HCEC 1CT (cell line): Measurements from ENCODE around the gene SLC10A4.

Experiments used
- DNase-seq: peaks from one replicate; pipeline ENCODE4 v3.0.0-alpha.2; 2017

Gene SLC10A4

DNA sequence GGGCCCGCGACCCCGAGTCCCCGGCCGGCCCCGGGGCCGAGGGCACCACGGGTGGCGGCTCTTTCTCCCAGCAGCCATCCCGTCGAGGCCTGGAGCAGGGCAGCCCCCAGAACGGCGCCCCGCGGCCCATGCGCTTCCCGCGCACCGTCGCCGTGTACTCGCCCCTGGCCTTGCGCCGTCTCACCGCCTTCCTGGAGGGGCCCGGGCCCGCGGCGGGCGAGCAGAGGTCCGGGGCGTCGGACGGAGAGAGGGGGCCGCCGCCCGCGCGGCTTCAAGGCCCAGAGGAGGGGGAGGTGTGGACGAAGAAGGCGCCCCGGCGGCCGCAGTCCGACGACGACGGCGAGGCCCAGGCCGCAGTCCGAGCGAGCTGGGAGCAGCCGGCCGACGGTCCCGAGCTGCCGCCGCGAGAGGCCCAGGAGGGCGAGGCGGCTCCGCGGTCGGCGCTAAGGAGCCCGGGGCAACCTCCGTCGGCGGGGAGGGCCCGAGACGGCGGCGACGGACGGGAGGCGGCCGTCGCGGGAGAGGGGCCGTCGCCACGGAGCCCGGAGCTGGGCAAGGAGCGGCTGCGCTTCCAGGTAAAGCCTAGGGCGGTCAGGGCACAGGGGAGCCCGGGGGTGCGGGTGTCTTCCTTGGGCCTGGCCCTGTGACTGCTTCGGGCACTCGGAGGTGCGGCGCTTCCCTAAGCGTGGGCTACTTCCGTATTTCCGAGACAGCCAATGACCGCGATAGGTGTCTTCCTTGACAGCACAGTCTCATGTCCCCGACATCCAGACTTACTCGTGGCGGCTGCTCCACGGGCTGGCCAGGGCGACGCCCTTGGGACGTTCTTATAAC is 7.8 kb downstream of the SLC10A4 start:
- DNase-seq, result no peak

DNA sequence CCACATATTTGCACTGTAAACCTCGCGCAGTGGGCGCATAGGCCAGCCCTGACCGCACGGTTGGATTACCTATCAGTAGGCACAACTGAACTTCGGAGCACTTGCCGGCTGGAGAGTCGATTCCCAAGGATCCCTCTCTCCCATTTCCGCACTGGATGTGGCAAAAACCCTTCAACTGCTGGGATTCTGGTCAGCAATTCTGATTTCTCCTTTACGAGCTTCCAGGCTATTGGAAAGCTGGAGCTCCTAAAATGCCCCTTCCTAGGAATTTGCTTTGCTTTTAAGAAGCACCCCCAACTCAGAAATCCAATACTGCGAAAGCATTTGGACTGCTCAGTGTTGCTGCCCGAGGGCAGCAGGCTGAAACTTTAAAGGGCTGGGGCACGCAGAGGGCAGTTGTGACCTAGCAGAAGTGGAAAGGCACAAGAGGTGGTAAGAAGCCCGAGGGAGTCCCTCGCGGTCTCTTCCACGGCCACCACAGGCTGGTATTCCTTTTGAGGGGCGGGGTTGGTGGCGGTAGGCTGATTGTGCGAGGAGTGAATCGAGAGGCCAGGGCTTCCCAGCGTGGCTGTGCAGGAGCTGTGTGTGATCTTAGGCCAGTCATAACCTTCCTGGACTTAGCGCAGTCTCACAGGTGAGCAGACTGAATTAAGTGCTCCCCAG is 8.5 kb downstream of the SLC10A4 start:
- DNase-seq, result no peak

DNA sequence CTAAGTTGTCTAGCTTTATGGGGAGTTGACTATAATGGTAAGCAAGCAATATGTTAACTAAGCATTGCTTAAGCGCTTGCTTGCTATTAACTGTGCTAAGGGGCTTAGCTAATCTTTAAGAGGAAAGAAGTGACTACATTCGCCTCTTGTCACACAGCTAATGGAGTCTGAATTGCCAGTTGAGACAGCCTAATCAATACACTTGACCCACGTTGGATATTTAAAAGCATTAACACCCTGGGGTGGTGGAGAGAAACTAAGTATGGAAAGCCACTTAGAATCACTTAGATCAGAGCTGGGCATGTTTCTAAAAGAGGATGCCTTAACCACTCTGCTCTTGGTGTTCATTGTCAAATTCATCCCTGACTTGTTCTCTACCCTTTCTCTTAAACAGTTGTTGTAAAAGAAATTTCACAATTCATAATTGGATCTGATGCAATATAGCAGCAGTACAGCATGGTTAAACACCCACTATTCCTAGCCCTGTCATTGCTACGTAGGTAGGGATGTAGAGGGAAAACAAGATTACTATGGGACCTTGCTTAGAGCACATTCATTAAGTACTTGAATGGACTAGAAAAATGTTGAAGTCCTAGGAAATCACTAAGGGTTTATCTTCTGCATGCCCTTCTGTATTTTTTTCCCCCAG is 10.4 kb downstream of the SLC10A4 start:
- DNase-seq, result no peak

DNA sequence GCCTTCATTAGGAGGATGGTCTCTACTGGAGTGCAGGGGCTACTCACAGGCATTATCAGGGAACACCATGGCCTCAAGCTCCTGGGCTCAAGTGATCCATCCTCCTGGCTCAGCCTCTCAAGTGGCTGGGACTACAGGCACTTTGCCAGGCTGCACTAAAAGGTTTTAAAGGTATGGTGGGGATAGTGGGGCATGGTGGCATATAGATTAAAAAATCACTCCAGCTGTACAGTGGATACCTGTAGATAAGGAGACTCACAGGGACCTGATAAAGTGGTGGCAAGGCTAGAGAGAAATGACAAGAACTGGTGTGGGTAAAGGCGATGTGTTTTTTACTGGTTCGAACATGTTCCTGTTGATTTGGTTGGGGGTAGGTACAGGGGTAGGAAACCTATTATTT is 12.8 kb downstream of the SLC10A4 start:
- DNase-seq, result no peak

DNA sequence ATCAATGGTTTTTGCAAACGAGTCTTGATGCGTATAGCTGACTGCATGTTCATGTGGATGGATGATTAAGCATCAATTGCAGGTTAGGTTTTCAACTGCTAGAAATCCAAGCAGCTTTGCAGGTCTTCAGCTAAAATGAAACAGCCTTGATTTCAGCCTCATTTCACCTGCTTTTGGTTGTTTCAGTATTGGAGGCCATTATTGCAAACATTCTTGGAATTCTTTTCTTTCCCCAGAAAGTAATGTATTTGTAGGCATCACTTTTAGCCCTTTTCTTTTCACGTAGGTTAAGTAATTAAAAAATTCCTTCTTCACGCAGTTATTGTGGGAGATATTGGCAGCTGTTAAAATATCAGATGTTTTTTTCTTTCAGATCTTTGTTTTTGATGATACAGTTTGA is 15.8 kb downstream of the SLC10A4 start:
- DNase-seq, result no peak

DNA sequence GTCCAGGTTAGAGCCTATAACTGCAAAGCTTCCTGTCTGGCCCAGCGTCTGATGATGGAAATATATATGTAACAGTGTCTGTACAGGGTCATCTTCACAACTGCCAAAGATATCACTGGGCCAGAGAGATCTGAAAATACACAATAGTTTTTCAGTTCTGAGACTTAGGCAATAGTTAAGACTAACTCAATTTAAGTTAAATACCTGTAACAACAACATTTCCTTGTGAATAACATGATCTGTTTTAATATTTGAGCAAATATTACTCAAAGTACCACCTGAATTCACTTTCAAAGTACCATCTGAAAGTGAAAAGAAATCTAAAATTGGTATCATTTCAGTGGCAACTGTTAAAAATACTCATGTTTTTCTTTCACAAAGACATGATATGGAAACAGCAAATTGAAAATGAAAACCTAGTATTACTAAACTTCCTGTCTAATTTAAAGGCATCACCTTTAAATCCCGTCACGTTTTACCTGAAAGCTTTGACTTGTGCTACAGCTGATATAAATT is 16.5 kb downstream of the SLC10A4 start:
- DNase-seq, result no peak

DNA sequence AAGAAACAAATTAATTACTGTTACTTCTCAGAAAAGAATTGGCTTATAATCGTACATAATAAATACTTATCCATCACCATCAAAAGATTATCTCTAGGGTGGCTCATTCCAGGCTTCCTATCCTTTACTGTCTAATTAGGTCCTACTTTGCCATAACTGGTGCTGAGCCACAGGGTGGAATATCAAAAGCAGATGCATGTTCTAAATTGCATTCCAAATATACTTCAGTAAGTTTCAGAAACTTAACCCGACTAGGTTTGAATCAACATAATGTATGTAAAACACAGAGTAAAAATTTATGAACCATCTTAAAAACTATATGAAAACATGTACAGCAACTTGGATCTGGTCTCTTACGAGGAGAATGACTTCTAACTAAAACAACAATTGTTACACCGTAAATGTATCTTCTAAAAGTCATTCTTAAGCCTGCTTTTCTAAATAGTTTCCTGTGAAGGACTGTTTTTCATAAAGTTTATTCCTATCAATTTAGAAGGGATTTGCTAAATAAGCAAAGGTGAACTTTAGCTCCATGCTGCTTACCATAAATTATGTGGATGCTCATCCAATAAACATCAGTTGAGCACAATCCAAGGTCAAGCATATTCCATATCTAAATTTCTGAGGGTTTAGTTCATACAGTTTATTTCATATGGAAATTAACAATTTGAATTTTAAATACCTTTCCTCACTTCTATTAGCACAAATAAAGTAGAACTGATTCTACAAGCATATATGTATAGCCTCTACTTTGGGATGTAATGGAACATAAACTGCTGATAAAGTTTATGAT is 20.3 kb downstream of the SLC10A4 start:
- DNase-seq, result no peak

DNA sequence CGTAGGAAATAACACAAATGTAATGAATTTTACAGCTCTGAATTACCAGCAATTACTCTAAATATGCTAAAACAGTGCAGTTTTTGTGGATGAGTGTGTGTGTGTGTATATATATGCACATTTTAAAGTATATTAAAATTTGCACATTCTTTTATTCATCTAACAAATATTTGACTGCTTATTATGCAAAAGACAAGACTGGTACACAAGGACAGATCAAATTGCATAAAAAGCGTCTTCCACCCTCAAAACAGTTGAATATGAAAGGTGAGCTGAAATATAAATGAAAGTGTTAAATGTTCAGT is 20.8 kb downstream of the SLC10A4 start:
- DNase-seq, result no peak

DNA sequence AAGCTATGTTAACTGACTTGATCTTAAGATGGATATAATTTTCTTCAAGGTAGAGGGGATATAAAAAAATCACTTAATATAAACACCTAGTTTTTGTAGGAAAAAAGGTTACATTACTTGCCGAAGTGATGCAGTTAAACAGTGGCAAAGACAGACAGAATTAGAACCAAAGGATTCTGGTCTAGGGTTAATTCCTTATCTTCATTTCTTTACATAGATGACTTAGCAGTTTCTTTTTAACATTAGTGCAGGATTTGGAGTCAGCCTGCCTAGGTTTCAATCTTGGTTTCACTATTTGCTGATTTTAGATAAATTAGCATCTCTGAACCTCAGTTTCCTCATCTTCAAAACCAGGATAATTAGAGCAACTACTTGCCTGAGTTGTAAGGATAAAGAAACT is 21.2 kb downstream of the SLC10A4 start:
- DNase-seq, result no peak

DNA sequence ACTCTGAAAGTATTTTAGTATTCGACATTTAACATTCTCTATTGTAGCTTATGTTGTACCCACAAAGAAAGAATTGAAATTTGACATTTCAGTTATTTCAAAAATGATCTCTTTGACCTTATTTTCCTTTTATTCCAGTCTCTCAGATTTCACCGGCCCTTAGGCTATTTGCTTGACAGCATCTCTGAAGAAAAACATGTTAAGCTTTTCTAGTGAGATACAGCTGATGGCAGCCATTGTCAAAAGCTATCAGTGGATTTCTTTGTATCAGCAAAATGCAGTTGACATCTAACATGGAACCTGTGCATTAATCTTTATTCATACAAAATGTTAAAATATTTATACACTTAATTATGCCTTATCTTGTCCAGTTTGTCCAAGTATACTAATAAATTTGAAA is 23.6 kb downstream of the SLC10A4 start:
- no peak for DNase-seq

DNA sequence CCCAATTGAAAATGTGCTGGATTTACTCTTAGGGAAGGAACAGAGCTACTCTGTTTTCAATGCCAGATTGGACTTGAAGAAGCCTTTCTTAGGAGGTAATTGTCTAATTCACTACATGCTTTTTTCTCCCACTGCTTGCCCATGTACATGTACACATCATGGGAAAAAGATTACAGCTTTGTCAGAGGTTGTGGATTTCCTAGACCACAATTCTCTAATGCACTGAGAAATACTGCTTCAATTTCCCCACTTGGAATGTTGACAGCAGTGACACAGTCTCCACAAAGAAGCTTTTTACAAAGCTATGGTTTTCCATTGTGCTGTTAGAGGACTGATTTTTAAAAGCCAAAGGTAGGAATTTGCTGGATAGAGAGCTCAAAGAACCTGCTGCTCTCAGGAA is 26.4 kb downstream of the SLC10A4 start:
- DNase-seq, result no peak

DNA sequence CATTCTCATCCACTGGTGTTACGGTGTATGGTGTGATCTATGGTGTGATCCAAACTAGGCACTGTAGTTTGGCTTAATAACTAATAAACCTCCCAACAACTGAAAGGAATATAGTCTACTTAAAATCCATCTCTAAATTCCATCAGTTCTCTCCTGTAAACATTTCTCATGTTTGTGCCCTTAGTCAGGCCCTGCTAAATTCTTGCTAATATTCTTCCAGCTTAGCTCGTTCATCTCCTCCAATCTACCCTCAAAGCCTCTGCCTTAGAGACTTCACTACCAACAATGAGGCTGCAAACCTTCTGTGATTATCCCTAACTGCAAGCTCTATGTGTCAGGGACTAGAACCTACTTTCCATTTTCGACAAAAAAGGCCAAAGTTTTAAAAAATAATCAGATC is 35.0 kb downstream of the SLC10A4 start:
- DNase-seq, result no peak

DNA sequence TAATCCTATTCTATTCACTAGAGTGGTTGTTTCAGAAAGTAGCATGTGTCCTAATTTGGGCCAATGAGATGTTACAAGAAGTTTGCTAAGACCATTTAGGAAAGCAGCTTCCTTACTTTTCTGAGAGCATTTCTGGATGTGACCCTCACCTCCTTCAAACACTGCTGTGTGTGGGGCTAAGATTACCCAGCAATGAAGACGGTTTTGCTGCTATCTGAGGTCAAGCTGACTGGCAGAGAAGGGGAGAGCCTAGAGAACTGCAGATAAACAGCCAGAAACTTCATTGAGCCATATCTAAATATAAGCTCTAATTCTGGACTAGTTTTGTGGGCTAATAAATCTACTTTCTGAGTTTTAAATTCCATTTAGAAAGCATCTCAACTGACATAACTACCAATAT is 43.3 kb downstream of the SLC10A4 start:
- no peak for DNase-seq

DNA sequence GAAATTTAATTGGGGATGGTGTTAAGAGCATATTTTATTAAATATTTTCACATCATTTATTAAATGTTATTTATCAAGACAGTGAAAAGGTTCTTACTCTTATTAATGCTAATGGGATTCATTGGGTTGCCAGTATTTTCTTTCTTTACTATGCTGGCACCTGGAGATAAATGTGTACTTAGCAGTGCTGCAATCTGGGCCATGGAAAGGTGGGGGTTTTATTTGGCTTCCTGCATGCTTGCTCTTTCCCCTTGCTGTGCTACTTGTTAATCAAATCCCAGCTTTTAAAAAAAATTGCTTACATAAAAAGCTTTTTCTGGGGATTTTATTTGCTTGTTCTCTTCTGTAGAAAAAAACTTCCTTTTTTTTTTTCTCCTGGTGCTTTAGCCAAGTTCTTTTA is 55.2 kb downstream of the SLC10A4 start:
- DNase-seq, result no peak
